Measurements from ENCODE around the gene NRAP. TPM values are rescaled to one million over a fixed set of nuclear protein-coding genes. Genes with fewer than 3 reads are reported as not detected.

Gene NRAP
- total and polyA plus RNA-seq, 2 of the 4 experiments (the other 2 are of a cell fraction): not detected

- Histone ChIP-seq H3K79me1 (ENCODE audit: low read depth in 1 of 2, low read length in 2 of 2) (no peaks in the 10 kb centered on the region), H3K4ac (ENCODE audit: low read depth, low read length) (no peak overlapping the region), H2BK20ac (ENCODE audit: low read depth, low read length) (no peak overlapping the region), H3K14ac (replicated peaks; ENCODE audit: low read depth, low read length) (no peak overlapping the region), H3K4me1 (ENCODE audit: control insufficient read depth, insufficient read depth, low read length) (no peaks in the 10 kb centered on the region), H3K18ac (ENCODE audit: low read depth, low read length) (no peak overlapping the region), H3K27me3 (ENCODE audit: control insufficient read depth, insufficient read depth, low read length) (no peaks in the 10 kb centered on the region), H3K4me2 (ENCODE audit: low read depth, low read length) (no peak overlapping the region), H3K9ac (ENCODE audit: low read depth, low read length) (no peak overlapping the region), H4K20me1 (ENCODE audit: insufficient read depth, low read length) (no peaks in the 10 kb centered on the region), H4K5ac (ENCODE audit: low read depth, low read length) (no peak overlapping the region), H3K9me3 (ENCODE audit: control insufficient read depth, insufficient read depth, low read length) (no peaks in the 10 kb centered on the region), H4K91ac (ENCODE audit: insufficient read depth, low read depth, low read length) (no peak overlapping the region), H3K4me3 (ENCODE audit: insufficient read depth, low read depth, low read length) (no peak overlapping the region), H2AFZ (replicated peaks; ENCODE audit: low read length, poor library complexity) (no peak overlapping the region), H3K36me3 (ENCODE audit: control insufficient read depth, insufficient read depth, low read length) (no peaks in the 10 kb centered on the region), H2AK5ac (ENCODE audit: low read depth, low read length) (no peak overlapping the region), H4K8ac (ENCODE audit: low read depth in 2 of 2, low read length in 2 of 2) (no peak overlapping the region), H3K23ac (ENCODE audit: low read depth, low read length) (no peak overlapping the region), H3K9me1 (ENCODE audit: insufficient read depth, low read length) (no peaks in the 10 kb centered on the region), H2BK5ac (ENCODE audit: low read depth, low read length, poor library complexity, severe bottlenecking) (no peak overlapping the region), H2BK15ac (ENCODE audit: low read depth, low read length) (no peak overlapping the region), H3K56ac (ENCODE audit: extremely low read depth, insufficient read depth, low read length) (no peak overlapping the region), H2AK9ac (replicated peaks; ENCODE audit: low read depth, low read length, poor library complexity) (no peak overlapping the region), H2BK120ac (ENCODE audit: low read depth, low read length) (no peak overlapping the region), H3K27ac (ENCODE audit: insufficient read depth, low read length) (no peak overlapping the region)
- ChIA-PET POLR2A (ENCODE audit: unreplicated experiment) (no interaction called here), CTCF (no interaction called here)
- DNase-seq (no peak), ATAC-seq (ENCODE audit: low read depth) (no peak)
- TF ChIP-seq BHLHE40 (IDR thresholded peaks at IDR 0.05; ENCODE audit: low read depth, low read length): no peak
- no peak for TF ChIP-seq MXI1 (IDR thresholded peaks at IDR 0.05; ENCODE audit: borderline replicate concordance, low read depth, low read length)
- TF ChIP-seq RCOR1 (IDR thresholded peaks at IDR 0.05; ENCODE audit: insufficient replicate concordance, low read length): no peak
- no peak for TF ChIP-seq POLR2A (IDR thresholded peaks at IDR 0.05; ENCODE audit: low read depth, low read length)
- TF ChIP-seq, protein P1, sequence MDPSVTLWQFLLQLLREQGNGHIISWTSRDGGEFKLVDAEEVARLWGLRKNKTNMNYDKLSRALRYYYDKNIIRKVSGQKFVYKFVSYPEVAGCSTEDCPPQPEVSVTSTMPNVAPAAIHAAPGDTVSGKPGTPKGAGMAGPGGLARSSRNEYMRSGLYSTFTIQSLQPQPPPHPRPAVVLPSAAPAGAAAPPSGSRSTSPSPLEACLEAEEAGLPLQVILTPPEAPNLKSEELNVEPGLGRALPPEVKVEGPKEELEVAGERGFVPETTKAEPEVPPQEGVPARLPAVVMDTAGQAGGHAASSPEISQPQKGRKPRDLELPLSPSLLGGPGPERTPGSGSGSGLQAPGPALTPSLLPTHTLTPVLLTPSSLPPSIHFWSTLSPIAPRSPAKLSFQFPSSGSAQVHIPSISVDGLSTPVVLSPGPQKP (IDR thresholded peaks at IDR 0.05; ENCODE audit: borderline replicate concordance, low read depth, low read length): no peak
- TF ChIP-seq MAFK (IDR thresholded peaks at IDR 0.05; ENCODE audit: low read depth, low read length): no peak
- TF ChIP-seq SMC3 (IDR thresholded peaks at IDR 0.05; ENCODE audit: low read depth, low read length): no peak
- intact Hi-C loops (cut with micrococcal nuclease) (no loop called here), in situ Hi-C loops (cut with MboI; ENCODE audit: low sequenced_read_pairs) (no loop called here), dilution Hi-C loops (cut with HindIII; ENCODE audit: low sequenced_read_pairs, unreplicated experiment) (no loop called here)
- no TSS peak for BruUV-seq (replicated peaks)
- WGBS, 2 experiments (ENCODE audit: extremely low coverage in 2 of 2, insufficient read length in 1 of 2): 69% methylated on average over 2 of the region's 8 CpGs; no CpG with 5 or more reads in 1 of the 2 experiments
These were observed 71.5 kb downstream of the NRAP start for GRCh38 chr10:113592380-113592779.
